AG04450 (cell line): ENCODE data around the gene PITPNM1. TPM values are rescaled to one million over a fixed set of nuclear protein-coding genes. Genes with fewer than 3 reads are reported as not detected.
"Not testable (repeated sequence)": the region's sequence is repeated elsewhere in the genome, so short reads cannot be mapped to it uniquely, and the experiment has no call there.

Experiments used
- CTCF ChIA-PET: fragments of 300-600, 350-600 bp; formaldehyde crosslinking; extraction: SDS; loops from one replicate; lab custom pipeline; 2022; ENCODE audit warnings: antibody characterized with exemption, inconsistent platforms; lab: Charles Lee
- POLR2A ChIA-PET: fragments of 350-600 bp; formaldehyde crosslinking; extraction: SDS; loops from one replicate; lab custom pipeline; 2021; ENCODE audit warnings: antibody characterized with exemption, inconsistent platforms; lab: Yijun Ruan, JAX
- DNase-seq: peaks from one replicate; pipeline ENCODE4 v3.0.0-alpha.2; 2011; ENCODE audit warnings: low read depth, low spot score
- H3K27ac ChIP-seq: one replicate; pipeline ENCODE4 v1.5.1; 2012; ENCODE audit warnings: low read depth, low read length, control low read depth
- H3K27me3 ChIP-seq: one replicate; pipeline ENCODE4 v1.6.0; 2012; ENCODE audit warnings: low read length; ENCODE audit not compliant: control insufficient read depth, insufficient read depth
- H3K4me3 ChIP-seq: 2 replicates; pipeline ENCODE4 v1.5.1; 2011; ENCODE audit warnings: mild to moderate bottlenecking, low read depth, low read length, control low read depth
- H3K9me3 ChIP-seq: 2 replicates; pipeline ENCODE4 v1.5.1; 2012; ENCODE audit warnings: low read length; ENCODE audit not compliant: control insufficient read depth, insufficient read depth
- CTCF ChIP-seq: IDR thresholded peaks from 2 replicates; pipeline ENCODE4 v1.5.1; 2011; ENCODE audit warnings: low read depth, low read length, control low read depth, inconsistent platforms
- polyA plus RNA-seq: library from polyadenylated mRNA; depleted of rRNA; stranded (reverse); fragments of >200 nt; gene quantifications from 2 replicates; pipeline ENCODE4 v1.2.3, GENCODE V29; 2011

Gene PITPNM1
- polyA plus RNA-seq, 1 experiment = 6.4 TPM

- H3K4me3 ChIP-seq = no peak overlapping the region
- no peak for DNase-seq
- H3K27ac ChIP-seq = no peak overlapping the region
- TF ChIP-seq CTCF = no peak
- no peaks in the 10 kb centered on the region for H3K27me3 ChIP-seq
- H3K9me3 ChIP-seq = no peaks in the 10 kb centered on the region; the same call in 1 of the 2 replicates
- ChIA-PET POLR2A (interaction anchor here (1.0 kb wide), 1 partner anchor 88 kb away, joined by 4 read pairs; the partner anchor contains the start of gene PPP1CA), CTCF (no interaction called here)
Measured at GRCh38 chr11:67489203-67489884, 15.8 kb downstream of the PITPNM1 start.

- DNase-seq = no peak
- POLR2A ChIA-PET = no interaction called here
Measured at GRCh38 chr11:67486481-67487195, 18.5 kb downstream of the PITPNM1 start.

GRCh38 chr11:67485873-67486361, 19.2 kb downstream of the PITPNM1 start:
- POLR2A ChIA-PET, H3K27ac ChIP-seq, H3K27me3 ChIP-seq, H3K4me3 ChIP-seq, H3K9me3 ChIP-seq, CTCF ChIA-PET, DNase-seq: not testable (repeated sequence)

More at GRCh38 chr11:67486481-67487195, 18.5 kb downstream of the PITPNM1 start:
- Histone ChIP-seq H3K27ac (no peak overlapping the region), H3K27me3 (no peaks in the 10 kb centered on the region), H3K4me3 (no peak overlapping the region), H3K9me3 (peaks cover 6% of the 10 kb centered on the region)
- CTCF ChIA-PET = no interaction called here
- no peak for TF ChIP-seq CTCF

- H3K27me3 ChIP-seq = no peaks in the 10 kb centered on the region
- H3K9me3 ChIP-seq = peaks cover 6% of the 10 kb centered on the region
- ChIA-PET CTCF (no interaction called here), POLR2A (no interaction called here)
- no peak for DNase-seq
- TF ChIP-seq CTCF = no peak
- H3K4me3 ChIP-seq = no peak overlapping the region
- no peak overlapping the region for H3K27ac ChIP-seq
Measured at GRCh38 chr11:67484847-67485311, 20.3 kb downstream of the PITPNM1 start.

GRCh38 chr11:67483831-67484665, 21.1 kb downstream of the PITPNM1 start:
- no peaks in the 10 kb centered on the region for H3K27me3 ChIP-seq
- TF ChIP-seq CTCF = no peak
- ChIA-PET POLR2A (no interaction called here), CTCF (no interaction called here)
- DNase-seq = no peak
- H3K27ac ChIP-seq = no peak overlapping the region
- H3K4me3 ChIP-seq = peak overlapping the region; percentile 78
- peaks cover 6% of the 10 kb centered on the region for H3K9me3 ChIP-seq
